ENCODE measurements around the gene DGKI.

DNA sequence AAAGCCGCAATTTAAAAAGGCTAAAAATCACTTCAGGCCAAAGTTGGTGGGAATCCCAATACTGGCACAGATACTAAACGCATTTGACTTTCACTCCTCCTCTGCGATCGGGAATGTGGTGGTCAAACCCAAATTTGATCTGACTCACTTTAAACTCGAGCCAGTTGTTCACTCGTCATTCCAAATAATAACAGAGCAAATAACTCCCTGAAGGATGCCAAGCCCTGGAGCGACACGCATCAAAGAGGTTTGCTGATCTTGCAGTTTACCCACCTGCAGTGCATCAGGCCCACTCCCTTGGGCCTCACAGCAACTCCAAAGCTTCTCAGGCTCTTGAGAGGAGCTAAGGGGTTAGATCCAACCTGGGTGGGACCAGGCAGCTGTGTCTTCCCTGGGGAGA lies 515.4 kb downstream of the DGKI start:
- TF ChIP-seq POLR2AphosphoS5 (IDR thresholded peaks at IDR 0.05) (no peak), POLR2A (IDR thresholded peaks at IDR 0.05) (no peak)
- TF ChIP-seq, protein P1, sequence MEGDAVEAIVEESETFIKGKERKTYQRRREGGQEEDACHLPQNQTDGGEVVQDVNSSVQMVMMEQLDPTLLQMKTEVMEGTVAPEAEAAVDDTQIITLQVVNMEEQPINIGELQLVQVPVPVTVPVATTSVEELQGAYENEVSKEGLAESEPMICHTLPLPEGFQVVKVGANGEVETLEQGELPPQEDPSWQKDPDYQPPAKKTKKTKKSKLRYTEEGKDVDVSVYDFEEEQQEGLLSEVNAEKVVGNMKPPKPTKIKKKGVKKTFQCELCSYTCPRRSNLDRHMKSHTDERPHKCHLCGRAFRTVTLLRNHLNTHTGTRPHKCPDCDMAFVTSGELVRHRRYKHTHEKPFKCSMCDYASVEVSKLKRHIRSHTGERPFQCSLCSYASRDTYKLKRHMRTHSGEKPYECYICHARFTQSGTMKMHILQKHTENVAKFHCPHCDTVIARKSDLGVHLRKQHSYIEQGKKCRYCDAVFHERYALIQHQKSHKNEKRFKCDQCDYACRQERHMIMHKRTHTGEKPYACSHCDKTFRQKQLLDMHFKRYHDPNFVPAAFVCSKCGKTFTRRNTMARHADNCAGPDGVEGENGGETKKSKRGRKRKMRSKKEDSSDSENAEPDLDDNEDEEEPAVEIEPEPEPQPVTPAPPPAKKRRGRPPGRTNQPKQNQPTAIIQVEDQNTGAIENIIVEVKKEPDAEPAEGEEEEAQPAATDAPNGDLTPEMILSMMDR (IDR thresholded peaks at IDR 0.05), result no peak
